Hippocampal formation (tissue), 2 donors: ENCODE results near the gene BTNL8.

ENCODE experiments used
- DNase-seq, 2 donors: peaks; one replicate each; lab custom pipeline; 2025; lab: John Stamatoyannopoulos, UW

Gene BTNL8, protein sequence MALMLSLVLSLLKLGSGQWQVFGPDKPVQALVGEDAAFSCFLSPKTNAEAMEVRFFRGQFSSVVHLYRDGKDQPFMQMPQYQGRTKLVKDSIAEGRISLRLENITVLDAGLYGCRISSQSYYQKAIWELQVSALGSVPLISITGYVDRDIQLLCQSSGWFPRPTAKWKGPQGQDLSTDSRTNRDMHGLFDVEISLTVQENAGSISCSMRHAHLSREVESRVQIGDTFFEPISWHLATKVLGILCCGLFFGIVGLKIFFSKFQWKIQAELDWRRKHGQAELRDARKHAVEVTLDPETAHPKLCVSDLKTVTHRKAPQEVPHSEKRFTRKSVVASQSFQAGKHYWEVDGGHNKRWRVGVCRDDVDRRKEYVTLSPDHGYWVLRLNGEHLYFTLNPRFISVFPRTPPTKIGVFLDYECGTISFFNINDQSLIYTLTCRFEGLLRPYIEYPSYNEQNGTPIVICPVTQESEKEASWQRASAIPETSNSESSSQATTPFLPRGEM

DNA sequence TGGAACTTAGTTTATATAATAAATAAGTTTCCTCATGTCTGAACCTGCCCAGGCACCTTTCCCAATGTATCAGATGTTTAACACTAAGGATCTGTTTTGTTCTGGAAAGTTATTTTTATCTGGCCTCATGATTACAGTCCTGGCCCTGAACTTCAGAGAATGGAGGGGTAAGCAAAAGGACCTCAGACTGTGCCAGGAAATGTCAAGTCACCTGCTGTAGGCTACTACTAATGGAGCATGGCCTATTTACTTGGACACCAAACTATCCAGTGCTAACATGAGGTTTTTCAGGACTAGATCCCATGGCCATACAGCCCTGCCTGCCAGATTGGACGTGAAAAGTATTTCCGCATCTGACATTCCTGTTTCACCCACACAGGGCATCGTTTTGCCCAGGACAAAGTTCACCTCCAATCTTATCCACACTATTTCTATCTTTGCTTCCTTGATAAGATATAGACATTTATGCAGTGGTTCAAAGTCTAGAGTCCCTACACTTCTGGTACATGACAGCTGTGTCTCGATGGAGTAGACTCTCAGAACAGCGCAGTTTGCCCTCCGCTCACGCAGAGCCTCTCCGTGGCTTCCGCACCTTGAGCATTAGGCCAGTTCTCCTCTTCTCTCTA lies at the start of gene BTNL8:
BTNL8 (plus strand) TSS at position 539 of the 626 bp plus-strand sequence. CDS start 152 bp downstream, outside the sequence.
- no peak for DNase-seq

DNA sequence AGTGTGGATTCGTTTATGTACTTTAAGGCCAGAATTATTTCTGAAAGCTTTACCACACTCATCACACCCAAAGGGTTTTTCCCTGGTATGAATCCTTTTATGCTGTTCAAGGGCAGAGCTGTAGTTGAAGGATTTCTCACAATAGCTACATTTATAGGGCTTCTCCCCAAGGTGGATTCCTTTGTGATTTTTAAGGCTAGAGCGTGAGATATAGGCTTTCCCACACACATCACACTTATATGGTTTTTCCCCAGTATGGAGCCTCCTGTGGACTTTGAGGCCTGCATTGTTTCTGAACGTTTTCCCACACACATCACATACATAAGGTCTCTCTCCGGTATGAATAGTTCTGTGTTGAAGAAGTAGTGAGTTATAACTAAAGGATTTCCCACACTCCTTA lies 49.1 kb upstream of the BTNL8 start:
- no peak for DNase-seq

DNA sequence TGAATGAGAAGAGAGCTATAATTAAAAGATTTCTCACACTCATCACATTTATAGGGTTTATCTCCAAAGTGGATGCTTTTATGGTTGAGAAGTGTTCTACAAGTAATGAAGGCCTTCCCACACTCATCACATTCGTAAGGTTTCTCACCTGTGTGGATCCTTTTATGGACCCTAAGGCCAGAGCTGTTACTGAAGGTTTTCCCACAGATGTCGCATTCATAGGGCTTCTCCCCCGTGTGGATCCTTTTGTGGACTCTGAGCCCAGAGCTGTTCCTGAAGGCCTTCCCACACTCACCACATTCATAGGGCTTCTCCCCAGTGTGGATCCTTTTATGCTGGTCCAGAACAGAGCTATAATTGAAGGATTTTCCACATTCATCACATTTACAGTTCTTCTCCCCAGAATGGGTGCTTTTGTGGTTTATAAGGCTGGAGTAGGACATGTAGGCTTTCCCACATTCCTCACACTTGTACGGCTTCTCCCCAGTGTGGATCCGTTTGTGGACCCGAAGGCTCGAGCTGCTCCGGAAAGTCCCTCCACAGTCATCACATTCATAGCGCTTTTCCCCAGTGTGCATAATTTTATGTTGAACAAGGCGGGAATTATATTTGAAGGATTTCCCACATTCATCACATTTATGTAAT lies 48.4 kb upstream of the BTNL8 start:
- no peak for DNase-seq

DNA sequence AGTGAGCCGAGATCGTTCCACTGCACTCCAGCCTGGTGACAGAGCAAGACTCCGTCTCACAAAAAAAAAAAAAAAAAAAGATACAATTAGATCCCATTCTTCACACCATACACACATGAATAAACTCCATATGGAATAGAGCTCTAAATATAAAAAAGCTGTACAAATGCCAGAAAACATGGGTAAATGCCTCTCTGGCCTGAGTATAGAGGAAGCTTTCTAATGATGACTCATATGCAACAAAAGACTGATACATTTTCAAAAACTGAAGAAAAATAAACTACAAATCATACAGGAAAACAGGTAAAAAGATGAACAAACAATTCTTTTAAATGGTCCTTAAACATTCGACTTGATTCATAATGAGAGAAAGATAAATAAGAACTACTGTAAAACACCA lies 46.5 kb upstream of the BTNL8 start:
- DNase-seq = no peak

DNA sequence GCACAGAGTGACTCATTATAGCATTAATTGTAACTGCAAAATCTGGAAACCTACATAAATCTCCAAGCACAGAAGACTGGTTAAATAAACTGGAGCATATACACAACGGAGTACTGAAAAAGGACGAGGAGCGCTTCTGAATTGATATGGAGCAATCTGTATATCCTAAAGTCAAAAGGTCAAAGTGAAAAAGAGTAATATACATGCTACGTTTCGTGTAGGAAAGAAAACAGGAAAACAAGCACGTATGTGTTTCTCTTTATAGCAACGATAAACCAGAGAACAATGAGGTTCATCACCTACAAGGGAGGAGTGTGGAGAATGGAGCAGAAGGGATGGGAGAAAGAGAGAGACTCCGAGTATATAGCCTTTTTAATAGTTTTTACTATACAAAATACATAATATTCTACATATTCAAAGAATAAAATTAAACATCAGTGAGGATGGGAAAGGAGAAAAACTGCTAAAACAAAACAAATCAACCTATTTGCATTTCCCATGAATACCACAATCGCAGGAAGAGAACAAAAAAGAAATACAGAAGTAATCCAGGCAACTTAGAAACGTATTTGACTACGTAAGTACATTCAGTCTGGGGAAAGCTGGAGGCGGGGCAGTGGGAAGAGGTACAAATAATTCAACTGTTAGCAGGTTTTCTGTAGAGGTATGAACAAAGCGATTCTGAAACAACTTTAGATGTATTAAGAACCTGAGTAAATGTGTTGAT lies 45.7 kb upstream of the BTNL8 start:
- DNase-seq = no peak

DNA sequence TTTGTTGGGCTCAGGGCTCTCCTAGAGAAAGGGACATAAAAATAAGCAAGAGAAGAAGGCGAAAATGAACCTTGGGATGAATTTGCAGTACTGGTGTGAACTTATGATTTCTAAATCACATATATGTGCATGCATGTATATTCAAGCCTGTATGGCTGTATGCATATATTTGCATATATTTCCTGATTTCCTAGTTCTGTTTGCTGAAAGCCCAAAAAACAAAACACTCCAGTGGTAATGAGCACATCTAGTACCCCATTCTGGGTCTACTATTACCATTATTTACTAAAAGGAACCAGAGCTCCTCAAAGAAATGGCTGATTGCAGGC lies 45.1 kb upstream of the BTNL8 start:
- DNase-seq = no peak

DNA sequence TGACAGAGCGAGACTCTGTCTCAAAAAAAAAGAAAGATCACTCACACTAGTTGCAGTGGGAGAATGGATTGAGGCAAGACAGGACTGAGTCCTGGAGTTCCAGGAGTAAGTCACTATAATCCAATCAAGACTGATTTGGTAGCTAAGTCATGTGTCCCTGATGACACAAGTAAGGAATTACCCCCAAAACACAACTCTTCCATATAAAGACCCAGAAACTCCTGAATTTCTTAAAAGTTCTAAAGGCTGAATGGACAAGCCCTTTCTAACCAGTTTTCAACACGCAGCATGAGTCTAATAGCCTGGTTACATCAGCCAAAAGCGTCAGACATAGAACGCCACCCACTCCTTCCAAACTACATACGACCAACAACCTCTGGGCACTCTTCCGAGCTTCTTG lies 40.4 kb upstream of the BTNL8 start:
- no peak for DNase-seq

DNA sequence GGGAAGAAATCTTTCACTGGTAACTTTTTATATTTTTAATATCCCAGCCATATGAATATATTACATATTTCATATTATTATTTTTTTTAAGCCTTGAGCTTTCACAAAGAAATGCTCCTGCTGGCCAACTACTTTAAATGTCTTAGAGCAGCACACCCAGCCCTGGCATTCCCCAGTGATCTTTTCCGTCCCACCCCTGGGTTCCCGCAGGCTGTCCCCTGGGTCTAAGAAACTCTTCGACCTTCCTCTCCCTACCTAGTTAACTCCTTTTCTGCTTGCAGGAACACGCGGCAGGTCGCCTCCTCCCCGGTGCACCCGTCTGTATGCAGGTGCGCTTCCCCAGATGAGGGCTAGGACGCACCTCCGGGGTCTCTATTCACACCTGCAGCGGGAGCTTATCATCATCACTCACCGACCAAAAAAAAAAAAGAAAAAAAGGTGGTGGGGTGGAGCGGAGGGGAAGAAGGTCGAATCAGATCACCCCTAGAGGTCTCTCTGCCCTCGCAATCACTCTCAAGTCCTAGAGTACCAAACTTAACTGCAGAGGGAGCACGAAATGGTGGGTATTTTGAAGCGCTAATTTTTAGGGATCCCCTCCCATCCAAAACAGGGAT lies 38.6 kb upstream of the BTNL8 start:
- DNase-seq = peak in 1 of 2 donors; percentile 14

DNA sequence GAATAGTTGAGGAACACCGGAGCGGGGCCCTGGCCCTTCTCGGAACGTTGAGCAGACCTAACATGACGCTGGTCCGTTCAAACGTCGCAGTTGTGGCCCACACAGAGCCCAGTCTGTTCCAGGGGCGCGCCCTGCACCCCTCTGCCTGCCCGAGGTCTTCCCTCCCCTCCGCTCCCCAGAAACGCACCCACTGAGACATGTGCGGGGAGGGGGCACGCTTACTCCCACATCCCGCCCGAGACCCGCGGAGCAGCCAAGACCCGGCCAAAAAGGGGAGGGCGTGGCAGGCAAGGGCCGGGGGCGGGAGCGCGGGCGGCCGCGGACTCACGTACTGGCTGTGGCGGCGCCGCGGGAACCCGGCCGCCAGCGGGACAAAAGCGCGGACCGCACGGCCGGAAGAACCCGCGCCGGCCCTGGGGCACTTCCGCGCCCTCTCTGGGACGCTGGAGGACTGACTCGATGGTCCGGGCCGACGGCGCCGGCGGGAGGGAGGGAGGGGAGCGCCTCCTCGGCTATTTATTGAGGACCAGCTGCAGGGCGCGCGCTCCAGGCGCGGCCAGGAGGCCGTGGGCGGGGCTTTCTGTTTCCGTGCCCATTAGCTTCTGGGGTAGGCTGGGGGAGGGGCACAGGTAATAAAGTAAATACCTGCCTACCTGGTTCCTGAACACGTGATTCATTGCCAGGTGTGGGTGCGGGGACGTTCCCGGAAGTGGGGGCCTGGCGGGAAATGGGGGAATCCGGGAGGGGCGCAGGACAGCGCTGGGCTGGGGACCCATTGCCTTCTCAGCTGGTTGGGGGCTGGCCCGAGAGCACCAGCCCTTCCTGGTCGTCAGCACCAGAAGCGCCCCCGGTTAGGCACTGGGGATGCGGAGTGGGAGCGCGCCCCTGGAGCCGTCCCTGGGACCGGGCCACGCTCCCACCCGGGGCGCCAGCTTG lies 37.8 kb upstream of the BTNL8 start, which contains the start of gene ZFP62:
ZFP62 (minus strand) TSS at position 390 of the 936 bp plus-strand sequence; CDS start at position 333, 57 bp downstream.
- DNase-seq = peak; percentile 72 to 81

DNA sequence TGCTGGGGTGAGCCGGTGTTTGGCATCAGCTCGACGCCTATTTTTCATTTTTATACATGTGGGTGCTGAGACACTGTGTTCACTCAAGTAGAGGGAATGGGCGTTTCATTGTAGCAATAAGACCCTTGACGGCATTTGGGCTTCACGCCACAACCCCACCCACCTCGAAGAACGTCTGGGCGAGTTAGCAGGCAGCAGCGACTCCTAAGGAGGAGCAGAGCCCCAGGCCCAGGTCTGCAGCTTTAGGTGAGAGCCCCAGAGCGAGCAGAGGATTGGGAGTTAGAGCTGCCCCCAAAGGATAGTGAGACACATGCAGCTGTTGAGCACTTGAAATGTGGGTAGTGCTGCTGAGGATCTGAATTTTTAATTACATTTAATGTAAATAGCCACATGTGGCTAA lies 36.3 kb upstream of the BTNL8 start:
- no peak for DNase-seq

DNA sequence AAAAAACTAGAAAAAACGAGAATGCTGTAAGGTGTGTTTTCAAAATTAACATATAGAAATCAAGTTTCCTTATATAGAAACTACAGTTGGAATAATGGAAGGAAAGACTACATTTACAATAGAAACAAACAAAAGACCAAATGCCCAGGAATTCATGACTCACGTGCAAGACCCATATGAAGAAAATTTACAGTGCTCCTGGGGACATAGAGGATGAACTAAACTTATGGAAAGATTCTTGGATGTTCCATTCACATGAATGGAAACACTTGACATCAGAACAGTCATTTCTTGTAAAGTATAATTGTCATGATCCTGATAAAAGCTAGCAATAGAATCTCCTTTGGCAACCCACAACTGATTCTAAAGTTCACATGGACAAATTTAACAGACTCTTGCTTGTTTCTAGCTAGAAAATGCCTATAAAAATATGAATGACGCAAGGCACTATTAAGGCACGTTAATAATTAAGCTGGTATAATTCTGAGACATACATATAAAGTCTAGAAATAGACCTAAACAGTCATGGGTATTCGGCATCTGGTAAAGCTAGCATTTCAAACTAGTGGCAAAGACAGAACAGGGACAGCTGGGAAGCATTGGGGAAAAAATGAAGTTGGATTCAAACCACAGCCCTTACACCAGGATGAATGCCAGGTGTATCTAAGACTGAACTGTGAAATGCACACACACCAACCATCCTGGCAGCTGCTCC lies 32.8 kb upstream of the BTNL8 start:
- no peak for DNase-seq

DNA sequence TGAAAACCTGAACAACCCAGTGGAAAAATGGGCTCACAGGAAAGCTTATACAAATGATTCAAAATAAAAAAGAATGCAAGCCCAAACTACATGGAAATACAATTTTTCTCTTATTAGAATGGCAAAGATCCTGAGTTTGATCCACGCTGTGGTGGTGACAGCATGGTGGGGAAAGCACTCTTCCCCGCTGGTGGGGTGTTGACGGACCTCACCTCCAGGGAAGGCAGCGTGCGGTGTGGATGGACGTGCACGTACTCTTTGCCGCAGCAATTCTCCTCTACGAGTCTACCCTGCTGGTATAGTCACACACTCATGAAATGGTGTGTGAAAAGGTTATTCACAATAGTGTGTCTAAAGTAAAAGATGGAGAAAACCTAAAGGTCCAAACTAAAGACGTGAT lies 32.0 kb upstream of the BTNL8 start:
- DNase-seq = no peak

DNA sequence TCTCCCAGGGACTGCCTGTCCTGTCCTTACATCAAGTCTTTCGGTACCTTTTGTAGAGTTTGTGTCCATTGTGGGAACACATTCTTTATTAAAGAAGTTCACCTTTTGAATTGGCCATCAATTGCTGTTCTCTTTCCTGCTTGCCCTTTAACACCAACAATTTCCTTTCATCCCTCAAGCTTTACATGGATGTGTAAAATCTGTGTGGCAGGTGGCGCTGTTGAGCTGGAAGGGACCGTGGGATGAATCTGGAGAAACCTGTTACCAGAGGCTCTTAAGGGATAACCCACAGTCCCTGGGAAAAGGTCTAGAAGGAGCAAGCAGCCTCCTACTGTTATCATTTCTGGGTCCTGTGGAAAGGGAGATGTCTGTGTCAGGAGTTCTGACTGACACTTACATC lies 30.0 kb upstream of the BTNL8 start:
- peak; percentile 68 to 75 for DNase-seq

DNA sequence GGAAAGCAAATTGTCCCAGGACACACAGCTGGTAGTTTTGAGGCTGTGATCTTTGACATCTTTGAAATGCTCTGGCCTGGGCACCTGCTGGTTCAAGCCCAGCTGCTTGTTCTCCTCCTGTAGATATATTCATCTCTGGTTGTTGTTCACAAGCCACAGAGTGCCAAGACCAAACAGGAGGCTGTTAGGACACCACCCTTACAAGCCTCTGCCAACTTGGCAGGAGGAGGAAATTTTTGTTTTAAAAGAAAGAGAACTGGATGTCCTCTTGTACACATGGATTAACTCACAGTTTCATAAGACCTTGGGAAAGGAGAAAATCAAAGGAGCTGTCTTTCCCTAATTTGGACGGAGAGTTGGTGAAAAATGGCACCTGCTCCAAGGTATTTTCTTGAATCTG lies 29.4 kb upstream of the BTNL8 start:
- DNase-seq = no peak

DNA sequence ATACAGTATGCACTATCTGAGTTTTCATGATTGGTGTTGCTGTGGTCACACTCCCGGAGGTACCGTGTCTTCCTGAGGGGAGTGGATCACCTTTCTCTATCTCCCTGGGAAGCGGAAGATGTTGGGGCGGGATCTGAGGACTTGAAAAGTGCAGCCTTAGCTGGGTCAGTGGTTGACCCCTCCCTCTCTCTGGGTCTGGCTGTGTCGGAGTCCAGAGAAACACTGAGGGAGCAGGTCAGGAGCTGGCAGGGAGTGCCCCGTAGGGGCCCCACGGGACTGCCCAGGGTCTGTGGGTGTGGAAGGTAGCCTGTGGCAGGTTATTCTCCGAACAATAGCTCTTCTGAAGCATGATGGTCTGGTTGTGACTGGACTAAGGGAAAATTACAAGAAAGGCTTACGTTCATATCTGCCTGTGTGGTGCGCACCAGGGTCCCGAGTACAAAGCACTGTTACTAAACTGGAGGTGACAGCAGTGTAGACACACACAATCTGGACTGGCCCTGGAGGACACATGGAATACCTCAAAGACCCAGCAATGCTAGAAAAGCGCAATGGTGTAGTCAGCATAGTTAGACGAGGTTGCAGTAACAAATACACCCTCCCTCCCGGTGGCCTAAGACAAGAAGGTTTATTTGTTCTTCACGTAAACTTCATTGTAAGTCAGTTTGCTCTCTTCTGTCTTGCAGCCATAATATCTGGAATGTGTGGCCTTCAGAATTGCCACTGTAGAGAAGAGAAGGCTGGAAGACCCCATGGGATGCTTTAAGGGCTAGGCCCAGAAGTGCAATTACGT lies 28.5 kb upstream of the BTNL8 start:
- DNase-seq = no peak

DNA sequence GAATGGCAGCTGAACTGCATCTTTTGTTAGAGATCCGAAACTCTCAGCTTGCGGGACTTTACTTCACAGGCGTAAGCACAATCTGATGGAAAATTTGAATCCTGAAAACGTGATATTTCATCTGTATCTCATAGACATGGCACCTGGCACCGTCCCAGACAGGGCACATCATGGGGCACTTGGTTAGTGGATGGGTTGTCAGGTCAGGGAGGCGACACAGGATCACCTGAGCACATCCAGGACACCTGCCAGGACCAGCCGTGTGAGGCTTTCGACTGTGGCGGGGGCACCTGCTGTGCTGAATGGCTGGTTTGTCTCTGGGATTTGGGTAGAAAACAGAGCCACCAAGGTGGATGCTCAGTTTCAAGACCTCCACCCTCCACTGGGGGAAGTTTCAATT lies 26.5 kb upstream of the BTNL8 start:
- no peak for DNase-seq

DNA sequence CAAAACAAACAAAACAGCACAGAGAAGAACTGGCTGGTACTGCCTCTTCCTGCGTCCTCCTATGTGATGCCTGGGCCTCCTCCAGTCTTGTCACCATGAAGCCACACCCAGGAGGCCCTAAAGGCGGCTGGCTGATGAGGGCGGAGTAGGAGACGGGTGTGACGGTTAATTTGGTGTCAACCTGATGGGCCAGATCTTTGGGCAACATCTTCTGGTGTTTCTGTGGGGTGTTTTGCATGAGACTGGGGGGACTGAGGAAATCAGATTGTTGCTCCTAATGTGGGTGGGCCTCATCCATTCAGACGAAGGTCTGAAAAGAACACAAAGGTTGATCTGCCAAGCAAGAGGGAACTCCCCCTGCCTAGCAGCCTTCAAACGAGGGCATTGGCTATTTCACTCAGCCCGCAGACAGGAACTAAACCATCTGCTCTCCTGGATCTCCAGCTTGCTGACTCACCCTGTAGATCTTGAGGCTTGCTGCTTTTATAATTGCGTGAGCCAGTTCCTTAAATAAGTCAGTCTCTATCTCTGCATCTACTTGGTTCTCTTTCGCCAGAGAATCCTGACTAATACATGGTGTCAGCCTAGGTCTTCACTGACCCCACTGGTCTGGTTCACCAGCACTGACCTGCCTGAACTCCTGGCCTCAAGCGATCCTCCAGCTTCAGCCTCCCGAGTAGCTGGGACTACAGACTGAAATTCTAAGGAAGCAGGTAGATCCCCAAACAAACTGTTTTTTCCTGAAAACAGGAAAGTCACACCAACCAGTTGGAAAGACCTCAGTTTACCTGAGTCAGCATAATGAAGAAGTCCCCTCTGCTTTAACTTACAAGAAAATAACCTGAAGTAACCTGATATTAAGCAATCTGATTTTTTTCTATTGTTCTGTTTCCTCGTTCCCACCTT lies 25.1 kb upstream of the BTNL8 start:
- peak in 1 of 2 donors; percentile 6 for DNase-seq
